Activated CD4-positive, CD25-positive, alpha-beta regulatory T cell (primary cell): ENCODE results near the gene ATP8B1.
"Not testable (repeated sequence)": the region's sequence is repeated elsewhere in the genome, so short reads cannot be mapped to it uniquely, and the experiment has no call there.

Source experiments
- DNase-seq, 4 experiments: peaks; one replicate each; lab custom pipeline; 2025; lab: John Stamatoyannopoulos, UW

The ATP8B1 gene

DNA sequence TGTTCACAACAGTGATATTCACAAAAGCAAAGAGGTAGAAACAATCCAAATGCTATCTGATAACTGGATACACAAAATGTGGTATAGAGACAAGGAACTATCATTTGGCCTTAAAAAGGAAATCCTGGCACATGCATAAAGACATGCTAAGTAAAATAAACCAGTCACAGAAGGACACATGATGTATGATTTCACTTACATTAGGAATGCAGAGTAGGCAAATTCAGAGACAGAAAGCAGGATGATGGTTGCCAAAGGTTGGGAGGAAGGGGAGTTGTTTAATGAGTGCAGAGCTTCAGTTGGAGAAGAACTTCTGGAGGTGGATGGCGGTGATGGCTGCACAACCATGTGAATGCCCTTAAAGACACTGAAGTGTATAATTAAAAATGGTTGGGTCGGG, 38.1 kb downstream of the ATP8B1 start:
- no peak for DNase-seq

DNA sequence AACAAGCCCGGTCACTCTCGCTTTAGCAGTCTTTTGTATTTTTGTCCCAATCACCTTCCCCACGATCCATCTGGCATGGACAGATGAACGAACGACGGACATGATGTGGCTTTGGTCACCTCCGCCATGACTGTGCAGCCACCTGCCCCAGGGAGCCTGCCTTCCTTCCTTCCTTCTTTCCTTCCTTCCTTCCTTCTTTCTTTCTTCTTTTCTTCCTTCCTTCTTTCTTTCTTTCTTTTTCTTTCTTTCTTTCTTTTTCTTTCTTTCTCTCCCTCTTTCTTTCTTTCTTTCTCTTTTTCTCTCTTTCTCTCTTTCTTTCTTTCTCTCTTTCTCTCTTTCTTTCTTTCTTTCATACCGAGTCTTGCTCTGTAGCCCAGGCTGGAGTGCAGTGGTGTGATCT, 39.0 kb downstream of the ATP8B1 start:
- no peak for DNase-seq

DNA sequence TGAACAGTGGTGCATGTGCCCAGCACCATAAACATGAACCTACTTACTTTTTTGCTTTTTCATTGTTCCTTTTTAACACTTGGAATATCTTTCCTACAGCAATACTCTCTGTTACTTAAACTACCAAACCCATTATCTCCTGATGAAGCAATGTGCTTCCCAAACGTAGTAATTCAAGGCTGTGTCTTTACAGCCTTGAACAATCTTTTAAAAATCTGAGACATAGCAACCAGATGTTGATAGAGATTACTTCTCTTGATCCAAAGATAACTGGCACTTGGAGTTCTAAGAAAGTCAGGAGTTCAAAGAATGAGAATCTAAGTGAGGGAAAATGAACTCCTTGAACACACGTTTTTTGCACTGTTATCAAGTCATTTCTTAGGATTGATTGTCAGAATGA, 40.4 kb downstream of the ATP8B1 start:
- DNase-seq, result no peak

DNA sequence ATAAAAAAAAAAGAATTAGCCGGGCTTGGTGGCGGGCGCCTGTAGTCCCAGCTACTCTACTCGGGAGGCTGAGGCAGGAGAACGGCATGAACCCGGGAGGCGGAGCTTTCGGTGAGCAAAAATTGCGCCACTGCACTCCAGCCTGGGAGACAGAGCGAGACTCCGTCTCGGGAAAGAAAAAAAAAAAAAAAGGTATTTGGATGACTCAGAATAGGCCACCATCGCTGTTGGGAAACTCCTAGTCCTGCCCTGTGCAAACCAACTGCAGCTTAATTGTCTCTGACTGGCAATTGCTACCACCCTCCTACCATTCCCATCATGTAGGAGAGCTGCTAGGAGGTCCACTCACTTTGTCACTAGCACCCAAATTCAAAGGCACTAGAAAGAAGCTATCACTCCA, 43.5 kb downstream of the ATP8B1 start:
- no peak for DNase-seq

DNA sequence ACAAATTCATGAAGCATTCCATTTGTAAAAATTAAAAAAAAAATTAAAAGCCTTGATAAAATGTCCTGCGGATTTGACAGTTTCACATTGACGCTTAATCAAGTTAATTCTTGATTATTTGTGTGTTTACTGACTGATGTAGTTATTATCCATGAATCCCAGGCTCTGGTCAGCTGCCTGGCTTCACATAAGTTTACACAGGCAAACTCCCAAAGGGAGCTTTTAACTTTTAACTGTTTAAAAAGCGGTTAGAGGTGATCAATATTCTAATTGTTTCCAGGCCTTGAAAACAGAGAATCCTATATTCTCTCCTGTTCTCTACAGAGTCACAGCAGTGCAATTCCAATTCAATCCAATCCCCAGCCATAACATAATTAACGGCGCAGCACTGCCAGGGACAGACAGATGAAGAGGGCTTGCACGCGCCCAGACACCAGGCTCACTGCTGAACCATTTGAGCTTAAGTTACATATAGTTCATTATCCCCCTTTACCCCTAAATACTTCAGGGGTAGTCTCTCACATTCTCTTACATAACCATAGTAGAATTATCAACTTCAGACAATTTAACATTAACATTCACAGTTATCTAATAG, 47.5 kb downstream of the ATP8B1 start:
- DNase-seq, result no peak

DNA sequence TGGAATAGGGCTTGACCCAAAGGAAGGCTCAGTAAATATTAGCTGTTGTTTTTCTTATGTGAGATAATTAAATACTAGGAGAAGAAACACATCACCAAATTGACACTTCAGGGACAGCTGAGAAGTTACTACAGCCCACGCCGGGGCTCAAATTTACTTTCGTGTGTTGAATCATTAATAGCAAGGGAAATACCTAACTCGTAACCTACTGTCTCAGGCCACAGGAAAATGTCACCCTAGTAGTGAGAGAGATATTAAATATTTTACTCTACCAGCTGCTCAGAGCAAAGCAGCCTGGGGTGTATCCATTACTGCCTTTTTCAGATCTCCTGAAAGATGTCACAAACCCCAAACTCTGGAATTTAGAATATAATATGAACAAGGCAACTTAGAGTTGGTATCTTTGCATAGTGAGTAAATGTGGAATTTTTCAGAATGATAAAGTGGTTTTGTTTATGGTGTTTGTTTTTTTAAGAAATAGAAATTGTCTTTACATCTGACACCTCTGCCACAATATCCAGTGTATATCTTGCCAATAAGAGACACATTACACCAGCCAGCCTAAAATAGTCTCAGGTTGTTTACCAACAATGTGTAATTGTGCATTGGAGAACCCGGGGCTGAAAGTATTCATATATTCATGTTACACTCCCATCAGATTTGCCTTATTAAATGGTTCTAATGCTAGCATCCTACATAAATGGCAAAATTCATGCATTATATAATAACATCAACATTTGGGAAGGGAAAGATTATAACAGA, 48.4 kb downstream of the ATP8B1 start:
- DNase-seq, result no peak

DNA sequence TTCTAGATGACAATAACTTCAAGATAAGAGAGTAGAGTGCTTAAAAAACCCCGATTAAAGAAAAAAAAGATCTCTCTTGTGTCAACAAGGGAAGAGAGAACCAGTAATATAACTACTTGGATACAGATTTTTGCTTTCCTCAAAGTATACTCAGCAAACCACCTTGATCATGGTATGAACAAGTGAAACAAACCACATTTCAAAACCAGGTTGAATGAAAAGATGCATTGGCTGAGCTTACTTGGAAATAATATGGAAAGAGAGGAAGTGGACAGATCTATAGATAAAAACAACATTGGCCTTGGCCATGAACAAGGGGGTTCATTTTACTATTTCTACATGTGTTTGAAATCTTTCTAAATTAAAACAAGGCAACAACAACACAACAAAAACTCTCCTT, 50.1 kb downstream of the ATP8B1 start:
- no peak for DNase-seq

DNA sequence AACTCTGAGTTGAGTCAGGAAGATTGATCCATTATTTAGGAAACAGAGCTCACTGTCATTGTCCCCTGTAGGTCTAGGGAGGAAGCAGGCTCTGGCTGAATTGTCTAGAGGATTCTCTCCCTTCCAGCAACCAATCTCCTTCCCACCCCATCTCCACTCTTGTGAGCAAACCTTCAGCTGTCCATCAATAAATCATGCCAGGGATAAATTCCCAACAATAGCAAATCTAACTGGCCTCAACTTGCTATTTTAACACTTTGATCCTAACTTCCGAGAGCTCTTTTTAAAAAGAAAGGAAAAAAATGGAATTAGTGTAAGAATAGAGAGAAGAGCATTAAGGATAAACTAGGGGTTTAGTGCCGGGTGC, 53.5 kb downstream of the ATP8B1 start:
- DNase-seq, result no peak

DNA sequence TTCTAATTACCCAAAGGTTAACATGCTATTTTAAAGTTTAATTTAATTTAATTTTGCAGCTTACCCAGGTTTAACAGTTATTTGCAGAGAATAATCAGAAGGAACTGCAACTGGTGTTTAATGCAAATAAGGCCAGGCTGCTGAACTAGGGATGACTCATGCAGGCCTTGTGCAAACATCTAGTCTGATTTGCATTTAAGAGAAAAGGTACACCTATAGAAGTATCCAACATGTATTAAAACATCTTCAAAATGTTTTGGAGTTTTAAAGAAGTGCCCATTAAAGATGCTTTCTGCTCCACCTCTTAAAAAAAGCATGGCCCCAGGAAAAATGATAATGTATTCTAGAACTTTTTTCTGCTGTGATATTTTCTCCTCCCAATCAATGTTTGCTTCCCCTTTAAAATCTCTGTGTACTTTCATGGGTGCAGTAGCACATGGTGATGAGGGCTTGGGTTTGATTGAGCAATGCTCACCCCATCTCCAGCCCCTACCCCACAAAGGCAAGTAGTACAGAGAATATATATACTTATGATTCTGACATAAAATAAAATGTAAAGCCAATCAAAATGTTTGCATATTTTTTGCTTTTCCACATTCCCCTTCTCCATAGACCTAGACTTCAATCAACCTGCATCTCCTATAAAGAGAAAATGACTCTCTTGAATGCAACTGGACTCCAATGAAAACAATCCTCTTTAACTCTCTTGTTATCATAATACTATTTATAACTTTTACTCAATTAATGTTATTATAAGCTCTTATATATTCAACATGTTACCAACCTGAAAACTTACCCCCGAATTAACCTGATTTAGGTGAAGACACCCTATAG, 54.1 kb downstream of the ATP8B1 start:
- DNase-seq, result no peak

DNA sequence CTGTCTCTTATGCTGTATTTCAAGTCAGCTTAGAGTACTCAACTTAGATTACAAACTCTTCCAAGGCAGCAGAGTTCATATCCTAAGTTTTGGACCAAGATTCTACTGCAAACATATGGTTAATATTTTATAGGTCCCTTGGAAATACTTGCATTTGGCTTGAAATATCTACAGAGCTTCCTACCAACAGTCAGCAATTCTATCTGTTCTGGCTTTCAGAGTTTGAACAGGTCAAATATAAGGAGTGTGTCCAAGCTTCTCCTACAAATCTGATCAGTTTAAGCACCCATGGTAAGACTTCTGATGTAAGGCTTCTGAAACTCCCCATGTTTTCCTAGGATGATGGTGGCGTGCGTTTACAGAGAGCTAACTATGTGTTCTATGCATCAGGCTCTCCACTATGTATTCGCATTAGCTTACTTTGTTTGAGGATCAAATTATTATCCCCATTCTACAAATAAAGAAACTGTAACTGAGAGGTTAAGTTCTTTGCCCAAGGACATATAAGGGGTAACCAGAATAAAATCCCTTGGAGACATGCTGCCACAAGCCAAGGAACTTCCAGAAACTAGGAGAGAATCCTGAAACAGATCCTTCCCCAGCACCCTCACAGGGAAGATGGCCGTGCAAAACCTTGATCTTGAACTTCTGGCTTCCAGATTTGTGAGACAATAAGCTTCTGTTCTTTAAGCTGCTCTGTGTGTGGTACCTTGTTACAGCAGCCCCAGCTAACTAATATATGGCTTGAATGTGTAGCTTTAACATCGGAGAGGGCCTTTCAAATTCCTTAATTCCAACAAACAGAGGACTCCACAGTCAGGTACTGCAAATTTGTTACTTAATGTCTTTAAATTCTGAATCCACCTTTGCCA, 55.1 kb downstream of the ATP8B1 start:
- no peak for DNase-seq

DNA sequence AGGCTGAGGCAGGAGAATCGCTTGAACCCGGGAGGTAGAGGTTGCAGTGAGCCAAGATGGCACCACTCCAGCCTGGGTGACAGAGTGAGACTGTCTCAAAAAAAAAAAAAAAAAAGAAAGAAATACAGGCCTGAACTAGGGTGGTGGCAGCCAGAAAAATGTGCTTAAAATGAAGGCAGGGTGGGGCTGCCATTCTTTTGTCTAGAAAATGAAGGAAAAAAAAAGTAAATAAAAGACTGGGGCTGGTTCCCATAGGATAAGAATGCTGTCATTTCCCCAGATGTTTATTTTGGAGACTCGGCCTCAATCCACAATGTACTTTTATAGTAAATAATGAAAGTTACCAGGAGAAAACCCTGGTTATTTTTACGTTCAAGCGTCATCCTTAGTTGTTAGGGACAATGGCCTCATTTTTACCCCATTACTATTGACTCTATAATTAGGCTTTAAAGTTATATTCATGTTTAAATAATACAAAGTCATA, 58.9 kb downstream of the ATP8B1 start:
- no peak for DNase-seq

DNA sequence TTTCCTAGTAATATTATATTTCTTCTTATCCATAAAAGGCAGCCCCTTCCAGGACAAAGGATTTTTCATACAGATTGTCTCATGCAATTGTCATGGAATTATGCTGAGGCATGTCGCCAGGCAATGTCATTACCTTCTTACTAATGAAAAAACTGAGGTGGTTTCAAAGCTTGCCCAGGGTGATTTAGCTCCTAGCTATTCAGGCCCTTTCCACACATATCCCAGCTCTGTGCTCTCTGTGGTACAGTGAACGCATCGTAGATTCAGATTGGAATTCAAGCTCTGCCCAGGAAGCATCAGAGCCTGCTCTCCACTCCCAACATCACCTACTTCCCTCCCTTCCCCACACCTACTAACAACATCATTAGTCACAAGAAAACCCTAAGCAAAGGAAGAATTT, 60.1 kb downstream of the ATP8B1 start:
- DNase-seq, result no peak

DNA sequence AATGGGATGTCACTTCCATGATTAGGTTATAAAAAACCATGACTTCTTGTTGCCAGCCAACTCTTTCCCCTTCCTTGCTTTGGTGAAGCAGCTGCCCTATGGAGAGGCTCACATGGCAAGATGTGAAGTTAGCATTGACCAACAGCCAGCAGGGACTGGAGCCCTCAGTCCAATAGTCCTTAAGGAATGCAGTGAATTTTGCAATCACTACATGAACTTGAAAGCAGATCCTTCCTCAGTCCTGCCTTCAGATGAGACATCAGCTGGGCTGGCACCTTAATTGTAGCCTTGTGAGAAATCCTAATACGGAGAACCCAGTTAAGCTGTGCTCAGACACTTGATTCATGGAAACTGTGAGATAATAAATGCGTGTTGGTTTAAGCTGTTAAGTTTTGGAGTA, 61.8 kb downstream of the ATP8B1 start:
- no peak for DNase-seq

DNA sequence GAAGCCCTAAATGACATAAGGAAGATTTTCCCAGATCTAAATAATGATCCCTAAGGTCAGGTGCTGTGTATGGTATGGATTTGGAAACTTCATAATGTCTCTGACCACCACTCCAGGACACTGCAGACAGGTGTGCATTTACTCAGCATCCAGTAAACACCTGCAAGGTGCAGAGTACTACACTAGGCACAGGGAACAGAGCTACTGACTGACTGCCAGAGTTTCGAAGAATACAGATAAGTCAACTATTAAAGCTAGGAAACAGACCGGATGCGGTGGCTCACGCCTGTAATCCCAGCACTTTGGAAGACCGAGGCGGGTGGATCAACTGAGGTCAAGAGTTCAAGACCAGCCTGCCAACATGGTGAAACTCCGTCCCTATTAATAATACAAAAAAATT, 65.0 kb downstream of the ATP8B1 start:
- DNase-seq, result no peak

DNA sequence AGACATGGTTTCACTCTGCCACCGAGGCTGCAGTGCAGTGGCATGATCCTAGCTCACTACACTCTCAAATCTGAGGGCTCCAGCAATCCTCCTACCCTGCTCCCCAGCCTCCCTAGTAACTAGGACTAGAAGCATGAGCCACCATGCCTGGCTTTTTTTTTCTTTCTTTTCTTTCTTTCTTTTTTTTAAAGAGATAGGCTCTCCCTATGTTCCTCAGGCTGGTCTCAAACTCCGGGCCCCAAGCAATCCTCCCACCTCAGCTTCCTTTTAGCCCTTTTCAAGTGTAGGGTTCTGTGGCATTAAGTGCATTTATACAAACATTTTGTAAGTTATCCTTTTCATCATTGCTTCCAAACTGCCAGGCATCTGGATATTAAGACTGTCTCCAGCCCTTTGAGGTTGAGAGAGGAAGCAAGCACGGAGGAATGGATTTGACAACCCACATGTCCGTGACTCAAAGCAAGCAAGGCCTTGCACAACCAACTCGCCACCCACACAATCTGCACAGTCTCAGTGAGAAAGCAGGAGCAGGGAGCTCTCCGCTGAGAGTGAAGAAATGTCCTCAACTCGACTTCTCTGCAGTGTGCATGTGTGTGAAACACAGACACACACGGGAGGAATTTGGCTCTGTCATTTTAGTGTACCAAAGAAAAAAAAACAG, 65.6 kb downstream of the ATP8B1 start:
- DNase-seq, result no peak

DNA sequence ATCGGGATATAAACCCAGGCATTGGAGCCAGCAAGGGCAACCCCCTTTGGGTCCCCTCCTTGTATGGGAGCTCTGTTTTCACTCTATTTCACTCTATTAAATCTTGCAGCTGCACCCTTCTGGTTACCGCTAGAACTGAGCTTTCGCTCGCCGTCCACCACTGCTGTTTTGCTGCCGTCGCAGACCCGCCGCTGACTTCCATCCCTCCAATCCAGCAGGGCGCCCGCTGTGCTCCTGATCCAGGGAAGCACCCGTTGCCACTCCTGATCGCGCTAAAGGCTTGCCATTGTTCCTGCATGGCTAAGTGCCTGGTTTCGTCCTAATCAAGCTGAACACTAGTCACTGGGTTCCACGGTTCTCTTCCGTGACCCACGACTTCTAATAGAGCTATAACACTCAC, 68.1 kb downstream of the ATP8B1 start:
- not testable (repeated sequence) for DNase-seq

DNA sequence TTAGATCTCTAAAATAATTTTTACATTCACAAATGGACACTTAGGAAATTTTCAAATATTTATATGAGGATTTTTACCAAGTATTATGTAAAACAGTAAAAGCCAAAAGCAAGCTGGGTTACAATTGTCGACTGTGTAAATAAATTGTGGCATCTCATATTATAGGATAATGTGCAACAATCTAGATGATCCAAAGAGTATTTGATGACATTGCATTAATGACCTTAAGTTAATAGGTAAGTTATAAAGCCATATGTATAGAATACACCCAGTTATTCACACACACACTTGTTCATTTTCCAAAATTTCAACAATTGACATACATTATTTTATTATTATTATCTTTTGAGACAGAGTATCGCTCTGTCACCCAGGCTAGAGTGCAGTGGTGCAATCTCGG, 69.3 kb downstream of the ATP8B1 start:
- DNase-seq, result no peak

DNA sequence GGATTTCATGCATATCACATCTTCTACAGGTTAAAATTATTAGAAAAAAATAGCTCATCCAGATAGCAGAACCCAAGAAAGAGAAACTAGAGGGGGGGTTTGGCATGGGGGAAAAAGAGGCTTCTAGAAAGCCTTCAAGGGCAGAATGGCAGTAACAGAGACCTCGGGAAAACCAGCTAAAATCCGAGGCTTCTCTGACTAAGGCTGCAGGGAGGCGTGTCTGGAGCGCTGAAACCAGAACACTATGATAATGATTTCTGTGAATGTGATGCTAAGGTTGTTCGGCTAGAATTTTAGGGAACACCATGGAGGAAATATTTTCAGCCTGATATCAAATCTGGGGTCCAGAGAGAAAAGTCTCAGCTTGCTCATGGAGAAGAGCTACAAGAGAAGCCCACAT, 73.0 kb downstream of the ATP8B1 start:
- DNase-seq, result no peak

DNA sequence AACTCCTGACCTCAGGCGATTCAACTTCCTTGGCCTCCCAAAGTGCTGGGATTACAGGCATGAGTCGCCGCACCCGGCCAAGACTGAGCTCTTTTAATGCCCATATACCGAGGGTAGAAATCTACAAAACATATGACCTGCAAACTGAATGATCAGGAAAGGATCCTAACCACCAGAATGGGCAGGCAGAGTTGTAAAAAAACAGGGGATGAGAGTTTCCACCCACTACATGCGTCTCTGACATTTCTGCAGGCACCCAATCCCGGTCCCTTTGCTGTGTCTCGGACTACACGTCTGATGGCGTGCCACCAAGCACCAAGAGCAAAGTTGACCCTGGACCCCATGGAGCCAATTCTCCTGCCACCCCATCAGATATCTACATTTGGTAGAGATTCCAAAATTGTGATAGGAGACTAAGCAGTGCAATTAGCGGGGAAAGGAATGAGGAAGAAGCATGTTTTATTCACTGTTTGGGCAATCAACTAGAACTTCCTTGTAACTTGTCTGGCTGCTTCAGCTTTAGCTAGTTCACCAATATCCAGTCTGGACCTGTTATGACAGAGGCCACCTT, 74.1 kb downstream of the ATP8B1 start:
- DNase-seq, result no peak

DNA sequence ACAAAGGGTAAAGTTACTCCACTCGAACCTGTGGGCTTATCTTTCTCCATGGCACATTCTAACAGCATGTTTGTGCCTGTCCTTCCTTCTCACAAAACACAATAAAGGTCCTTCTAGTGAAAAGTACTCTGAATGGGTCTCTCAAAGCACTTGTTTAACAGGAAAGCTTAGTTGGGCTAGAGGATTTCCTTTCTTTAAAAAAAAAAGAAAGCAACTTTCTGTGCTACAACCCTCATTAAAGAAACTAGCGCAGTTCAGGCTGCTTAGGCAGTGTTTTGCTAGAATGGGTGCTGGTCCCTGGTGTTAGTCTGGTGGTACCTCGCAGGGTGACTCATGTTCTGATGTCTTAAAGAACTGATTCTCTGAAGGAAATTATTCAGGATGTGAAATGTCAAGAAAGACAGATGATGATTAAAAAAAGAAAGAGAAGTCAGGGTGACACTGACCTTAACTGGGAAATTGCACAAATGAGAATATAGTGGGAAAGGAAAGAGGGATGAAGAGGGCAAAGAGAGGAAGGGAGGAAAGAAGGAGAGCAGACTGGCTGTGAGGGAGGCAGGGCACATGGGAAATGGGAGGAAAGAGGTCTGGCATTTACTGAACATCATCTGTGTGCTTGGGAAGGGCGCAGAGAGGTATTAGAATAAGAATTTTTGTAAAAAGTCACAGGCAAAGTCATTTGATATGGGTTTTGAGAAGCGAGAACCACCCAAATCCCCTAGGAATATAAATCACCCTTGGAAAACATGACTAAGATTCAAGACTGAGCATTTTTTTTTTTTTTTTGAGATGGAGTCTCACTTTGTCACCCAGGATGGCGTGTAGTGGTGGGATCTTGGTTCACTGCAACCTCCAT, 74.9 kb downstream of the ATP8B1 start:
- no peak for DNase-seq
